Activated naive CD8-positive, alpha-beta T cell treated with anti-CD3 and anti-CD28 coated beads, Interleukin-2, amount 10 ng/mL, durations not matched to agents 7 days and 5 days (primary cell): ENCODE measurements around the gene ZCWPW1. TPM values are rescaled to one million over a fixed set of nuclear protein-coding genes. Genes with fewer than 3 reads are reported as not detected.
"Not testable (repeated sequence)": the region's sequence is repeated elsewhere in the genome, so short reads cannot be mapped to it uniquely, and the experiment has no call there.

Experiments
- ATAC-seq: fragments of 150-1000 bp; cut with Tn5 transposase; one replicate; pipeline ENCODE4 v1.10.0; 2021; ENCODE audit warnings: low read depth, moderate library complexity
- POLR2A ChIA-PET: fragments of 350-600 bp; sonication (Branson Sonifier 250); formaldehyde crosslinking; loops from one replicate; lab custom pipeline; 2021; ENCODE audit warnings: antibody characterized with exemption; lab: Charles Lee
- DNase-seq: peaks from one replicate; pipeline ENCODE4 v3.0.0; 2021
- H3K27ac Mint-ChIP-seq: one replicate; pipeline ENCODE4 v1.8.0; 2022; ENCODE audit warnings: mild to moderate bottlenecking, mixed read lengths
- H3K27me3 Mint-ChIP-seq: one replicate; pipeline ENCODE4 v1.8.0; 2022; ENCODE audit warnings: mild to moderate bottlenecking, moderate library complexity, mixed read lengths
- H3K36me3 Mint-ChIP-seq: one replicate; pipeline ENCODE4 v1.8.0; 2021; ENCODE audit warnings: mild to moderate bottlenecking, mixed read lengths
- H3K4me1 Mint-ChIP-seq: one replicate; pipeline ENCODE4 v1.8.0; 2021; ENCODE audit warnings: mixed read lengths
- H3K4me3 Mint-ChIP-seq: one replicate; pipeline ENCODE4 v1.8.0; 2022; ENCODE audit warnings: mild to moderate bottlenecking, moderate library complexity, mixed read lengths
- H3K9me3 Mint-ChIP-seq: one replicate; pipeline ENCODE4 v1.8.0; 2021; ENCODE audit warnings: mixed read lengths
- total RNA-seq, 2 experiments: library from RNA; stranded (reverse); gene quantifications; one replicate each; pipeline ENCODE4 v1.2.3, GENCODE V29; 2021

Gene ZCWPW1
- total RNA-seq, 2 experiments from 2014 or later: 6.2 to 6.5 TPM

GRCh38 chr7:100400041-100400440 is 28.5 kb downstream of the ZCWPW1 start:
- no peaks in the 10 kb centered on the region for H3K36me3 Mint-ChIP-seq
- POLR2A ChIA-PET: no interaction called here
- DNase-seq (no peak), ATAC-seq (no peak)
- H3K4me1 Mint-ChIP-seq: peaks cover 17% of the 10 kb centered on the region
- H3K4me3 Mint-ChIP-seq: no peak overlapping the region
- peaks cover 12% of the 10 kb centered on the region for H3K27me3 Mint-ChIP-seq
- no peaks in the 10 kb centered on the region for H3K9me3 Mint-ChIP-seq
- H3K27ac Mint-ChIP-seq: no peak overlapping the region

GRCh38 chr7:100398239-100398638 is 30.3 kb downstream of the ZCWPW1 start:
- POLR2A ChIA-PET: no interaction called here
- Mint-ChIP-seq H3K27ac (peak overlapping the region; percentile 22), H3K9me3 (no peaks in the 10 kb centered on the region), H3K36me3 (no peaks in the 10 kb centered on the region), H3K27me3 (peaks cover 13% of the 10 kb centered on the region), H3K4me3 (no peak overlapping the region), H3K4me1 (peaks cover 17% of the 10 kb centered on the region)
- DNase-seq (no peak), ATAC-seq (no peak)

GRCh38 chr7:100397315-100398081 is 31.0 kb downstream of the ZCWPW1 start:
- H3K27ac Mint-ChIP-seq: peak overlapping the region; percentile 83
- H3K9me3 Mint-ChIP-seq: no peaks in the 10 kb centered on the region
- peaks cover 17% of the 10 kb centered on the region for H3K4me1 Mint-ChIP-seq
- H3K36me3 Mint-ChIP-seq: no peaks in the 10 kb centered on the region
- peaks cover 13% of the 10 kb centered on the region for H3K27me3 Mint-ChIP-seq
- ATAC-seq (no peak), DNase-seq (no peak)
- H3K4me3 Mint-ChIP-seq: peak overlapping the region; percentile 65
- POLR2A ChIA-PET: interaction anchor here (1.0 to 2.4 kb wide), 3 partner anchors 10 to 31 kb away, joined by 3 to 8 read pairs (median 3); partner anchors contain the start of genes MEPCE and ZCWPW1

GRCh38 chr7:100396421-100396982 is 32.0 kb downstream of the ZCWPW1 start:
- peak overlapping the region; percentile 65 for H3K4me3 Mint-ChIP-seq
- POLR2A ChIA-PET: interaction anchor here (1.0 to 2.4 kb wide), 3 partner anchors 9 to 190 kb away, joined by 3 to 8 read pairs (median 3); partner anchors contain the start of genes FBXO24, MEPCE and ZCWPW1
- DNase-seq (no peak), ATAC-seq (peak; percentile 88)
- H3K27me3 Mint-ChIP-seq: peaks cover 18% of the 10 kb centered on the region
- H3K9me3 Mint-ChIP-seq: no peaks in the 10 kb centered on the region
- H3K4me1 Mint-ChIP-seq: peaks cover 20% of the 10 kb centered on the region
- H3K36me3 Mint-ChIP-seq: no peaks in the 10 kb centered on the region
- peak overlapping the region; percentile 83 for H3K27ac Mint-ChIP-seq

GRCh38 chr7:100394077-100394476 is 34.4 kb downstream of the ZCWPW1 start:
- Mint-ChIP-seq H3K4me3 (no peak overlapping the region), H3K27me3 (peaks cover 19% of the 10 kb centered on the region), H3K4me1 (peaks cover 20% of the 10 kb centered on the region), H3K9me3 (no peaks in the 10 kb centered on the region), H3K27ac (no peak overlapping the region), H3K36me3 (no peaks in the 10 kb centered on the region)
- DNase-seq: no peak
- no peak for ATAC-seq
- POLR2A ChIA-PET: no interaction called here

- POLR2A ChIA-PET: no interaction called here
- Mint-ChIP-seq H3K27me3 (peaks cover 20% of the 10 kb centered on the region), H3K9me3 (no peaks in the 10 kb centered on the region), H3K27ac (no peak overlapping the region), H3K4me1 (peaks cover 20% of the 10 kb centered on the region), H3K4me3 (no peak overlapping the region), H3K36me3 (no peaks in the 10 kb centered on the region)
- DNase-seq (no peak), ATAC-seq (no peak)
These were observed 35.1 kb downstream of the ZCWPW1 start for GRCh38 chr7:100393233-100393905.

- POLR2A ChIA-PET: interaction anchor here (0.6 kb wide), 1 partner anchor 9 kb away, joined by 6 read pairs; no protein-coding TSS in a partner anchor
- Mint-ChIP-seq H3K4me3 (no peak overlapping the region), H3K27me3 (peaks cover 31% of the 10 kb centered on the region), H3K36me3 (no peaks in the 10 kb centered on the region), H3K9me3 (no peaks in the 10 kb centered on the region), H3K4me1 (peaks cover 3% of the 10 kb centered on the region), H3K27ac (no peak overlapping the region)
- no peak for ATAC-seq
- no peak for DNase-seq
These were observed 38.1 kb downstream of the ZCWPW1 start for GRCh38 chr7:100390286-100391009.

GRCh38 chr7:100389437-100390088 is 38.9 kb downstream of the ZCWPW1 start:
- Mint-ChIP-seq H3K4me3 (no peak overlapping the region), H3K9me3 (no peaks in the 10 kb centered on the region), H3K4me1 (peaks cover 6% of the 10 kb centered on the region), H3K36me3 (no peaks in the 10 kb centered on the region), H3K27ac (peak overlapping the region; percentile 43), H3K27me3 (peaks cover 31% of the 10 kb centered on the region)
- DNase-seq (no peak), ATAC-seq (no peak)
- POLR2A ChIA-PET: no interaction called here

GRCh38 chr7:100387695-100388094 is 40.8 kb downstream of the ZCWPW1 start:
- Mint-ChIP-seq H3K36me3 (no peaks in the 10 kb centered on the region), H3K9me3 (no peaks in the 10 kb centered on the region), H3K27me3 (peaks cover 29% of the 10 kb centered on the region), H3K4me3 (no peak overlapping the region), H3K27ac (no peak overlapping the region), H3K4me1 (peaks cover 16% of the 10 kb centered on the region)
- no peak for ATAC-seq
- no peak for DNase-seq
- POLR2A ChIA-PET: interaction anchor here (0.9 kb wide), 1 partner anchor 9 kb away, joined by 3 read pairs; no protein-coding TSS in a partner anchor

GRCh38 chr7:100386940-100387339 is 41.6 kb downstream of the ZCWPW1 start:
- no peaks in the 10 kb centered on the region for H3K36me3 Mint-ChIP-seq
- POLR2A ChIA-PET: no interaction called here
- H3K4me3 Mint-ChIP-seq: no peak overlapping the region
- H3K4me1 Mint-ChIP-seq: peaks cover 14% of the 10 kb centered on the region
- H3K27ac Mint-ChIP-seq: no peak overlapping the region
- DNase-seq (no peak), ATAC-seq (no peak)
- peaks cover 25% of the 10 kb centered on the region for H3K27me3 Mint-ChIP-seq
- H3K9me3 Mint-ChIP-seq: no peaks in the 10 kb centered on the region

GRCh38 chr7:100384628-100385294 is 43.7 kb downstream of the ZCWPW1 start:
- no peak for ATAC-seq
- Mint-ChIP-seq H3K4me1 (peaks cover 17% of the 10 kb centered on the region), H3K27me3 (peaks cover 24% of the 10 kb centered on the region), H3K4me3 (no peak overlapping the region), H3K9me3 (no peaks in the 10 kb centered on the region), H3K27ac (no peak overlapping the region), H3K36me3 (no peaks in the 10 kb centered on the region)
- POLR2A ChIA-PET: interaction anchor here (0.7 kb wide), 1 partner anchor 11 kb away, joined by 3 read pairs; no protein-coding TSS in a partner anchor
- no peak for DNase-seq

- not testable (repeated sequence) for H3K36me3 Mint-ChIP-seq, H3K9me3 Mint-ChIP-seq, DNase-seq
- Mint-ChIP-seq H3K27ac (peak overlapping the region; percentile 31), H3K27me3 (peaks cover 11% of the 10 kb centered on the region), H3K4me3 (peak overlapping the region; percentile 44), H3K4me1 (peaks cover 17% of the 10 kb centered on the region)
- POLR2A ChIA-PET: interaction anchor here (1.0 to 1.2 kb wide), 2 partner anchors 25 to 46 kb away, joined by 3 to 4 read pairs; partner anchors contain the start of gene ZCWPW1
- ATAC-seq: peak; percentile 65
These were observed 46.2 kb downstream of the ZCWPW1 start for GRCh38 chr7:100382234-100382853.
